Muscle layer of colon (tissue), 2 donors: ENCODE results near the gene TUBB3.

ENCODE experiments used
- H3K27ac ChIP-seq: one replicate; pipeline ENCODE4 v1.7.0; 2013; ENCODE audit warnings: low read depth, mild to moderate bottlenecking, low read length, moderate library complexity
- H3K27me3 ChIP-seq, 2 donors: one replicate each; pipeline ENCODE4 v1.7.0; 2013; ENCODE audit warnings: low read length in 2 of 2, mild to moderate bottlenecking in 2 of 2; ENCODE audit not compliant: insufficient read depth in 2 of 2, control insufficient read depth in 1 of 2
- H3K36me3 ChIP-seq: one replicate; pipeline ENCODE4 v1.7.0; 2013; ENCODE audit warnings: mild to moderate bottlenecking, low read length; ENCODE audit not compliant: insufficient read depth
- H3K4me1 ChIP-seq: one replicate; pipeline ENCODE4 v1.7.0; 2013; ENCODE audit warnings: mild to moderate bottlenecking, low read length; ENCODE audit not compliant: insufficient read depth
- H3K4me3 ChIP-seq, 2 donors: one replicate each; pipeline ENCODE4 v1.7.0; 2013; ENCODE audit warnings: low read length in 2 of 2, low read depth in 1 of 2, mild to moderate bottlenecking in 1 of 2, moderate library complexity in 1 of 2
- H3K9ac ChIP-seq: one replicate; pipeline ENCODE4 v1.7.0; 2013; ENCODE audit warnings: low read length
- H3K9me3 ChIP-seq: one replicate; pipeline ENCODE4 v1.7.0; 2013; ENCODE audit warnings: mild to moderate bottlenecking, low read length
- donor health status: abdominal sarcoma.
- donor health status: Adenocarcinoma of cecum.

TUBB3 gene

DNA sequence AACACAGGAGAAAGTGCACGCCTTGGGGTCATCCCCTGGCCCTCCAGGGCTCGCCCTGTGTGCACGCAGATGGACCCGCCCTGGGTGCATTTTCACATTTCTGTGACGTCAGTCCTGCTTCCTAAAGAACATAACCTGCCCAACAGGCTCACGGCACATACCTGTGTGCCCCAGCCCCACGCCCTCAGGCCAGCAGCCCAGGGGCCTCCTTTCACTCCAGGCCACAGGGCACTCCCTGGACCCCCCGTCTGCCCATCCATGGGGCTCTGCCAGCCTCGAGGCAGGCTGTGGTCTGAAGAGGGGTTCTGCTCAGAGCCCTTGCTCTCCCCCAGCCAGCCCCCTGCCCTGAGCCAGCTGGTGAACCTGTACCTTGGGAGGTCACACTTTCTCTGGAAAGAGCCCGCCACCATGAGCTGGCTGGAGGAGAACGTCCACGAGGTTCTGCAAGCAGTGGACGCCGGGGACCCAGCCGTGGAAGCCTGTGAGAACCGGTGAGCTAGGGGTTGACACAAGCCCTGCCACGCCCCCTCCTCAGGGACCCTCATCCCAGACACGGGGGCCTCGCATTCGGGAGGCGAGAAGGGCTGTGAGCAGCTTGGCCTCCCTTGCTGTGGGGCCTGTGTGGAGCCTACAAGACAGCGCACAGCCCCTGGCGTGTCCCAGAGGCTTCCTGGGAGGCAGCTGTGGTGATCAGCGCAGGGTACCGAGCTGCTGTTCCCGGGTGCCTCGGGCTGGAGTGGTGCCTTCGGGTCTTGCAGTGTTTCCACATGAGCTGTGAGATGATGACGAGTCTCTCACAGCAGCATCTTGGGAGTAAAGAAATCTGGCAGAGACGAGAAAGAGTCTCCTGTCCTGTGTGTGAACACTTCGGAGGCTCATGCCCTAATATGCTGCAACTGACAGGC is 18.3 kb upstream of the TUBB3 start:
- Histone ChIP-seq H3K9ac (no peak overlapping the region), H3K4me1 (no peaks in the 10 kb centered on the region), H3K4me3 (no peak overlapping the region), H3K9me3 (no peaks in the 10 kb centered on the region), H3K27me3 (no peaks in the 10 kb centered on the region), H3K27ac (no peak overlapping the region), H3K36me3 (peaks cover 50% of the 10 kb centered on the region)

DNA sequence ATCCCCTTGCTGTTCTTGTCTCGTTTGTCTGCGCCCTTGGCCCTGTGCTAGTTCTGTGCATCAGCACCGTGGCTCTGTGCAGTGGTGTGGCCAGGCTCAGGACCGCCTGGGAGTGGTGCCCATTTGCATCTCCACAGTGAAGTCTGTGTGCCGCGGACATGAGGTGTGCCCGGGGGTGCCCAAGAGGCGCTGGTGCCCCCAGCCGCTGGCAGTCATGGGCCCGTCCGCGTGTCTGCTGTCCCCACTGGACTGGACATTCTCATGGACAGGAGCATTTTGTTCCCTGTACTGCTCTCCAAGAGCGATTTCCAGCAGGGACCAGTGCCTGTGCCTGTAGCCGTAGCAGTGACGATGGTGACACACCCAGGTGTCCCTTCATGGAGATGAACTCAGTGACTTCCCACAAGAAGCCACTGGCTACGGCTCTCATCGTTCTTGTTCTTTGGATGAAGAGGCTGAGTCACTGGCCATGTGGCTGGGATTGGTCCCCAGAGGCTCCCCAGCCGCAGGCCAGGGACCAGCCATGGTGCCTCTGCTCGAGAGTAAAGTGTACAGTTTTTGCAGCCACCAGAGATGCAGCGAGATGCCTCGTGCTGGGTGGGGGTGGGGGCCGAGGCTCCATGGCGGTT is 17.5 kb upstream of the TUBB3 start:
- Histone ChIP-seq H3K9ac (no peak overlapping the region), H3K4me1 (no peaks in the 10 kb centered on the region), H3K9me3 (no peaks in the 10 kb centered on the region), H3K4me3 (no peak overlapping the region), H3K27ac (no peak overlapping the region), H3K36me3 (peaks cover 45% of the 10 kb centered on the region), H3K27me3 (no peaks in the 10 kb centered on the region)

DNA sequence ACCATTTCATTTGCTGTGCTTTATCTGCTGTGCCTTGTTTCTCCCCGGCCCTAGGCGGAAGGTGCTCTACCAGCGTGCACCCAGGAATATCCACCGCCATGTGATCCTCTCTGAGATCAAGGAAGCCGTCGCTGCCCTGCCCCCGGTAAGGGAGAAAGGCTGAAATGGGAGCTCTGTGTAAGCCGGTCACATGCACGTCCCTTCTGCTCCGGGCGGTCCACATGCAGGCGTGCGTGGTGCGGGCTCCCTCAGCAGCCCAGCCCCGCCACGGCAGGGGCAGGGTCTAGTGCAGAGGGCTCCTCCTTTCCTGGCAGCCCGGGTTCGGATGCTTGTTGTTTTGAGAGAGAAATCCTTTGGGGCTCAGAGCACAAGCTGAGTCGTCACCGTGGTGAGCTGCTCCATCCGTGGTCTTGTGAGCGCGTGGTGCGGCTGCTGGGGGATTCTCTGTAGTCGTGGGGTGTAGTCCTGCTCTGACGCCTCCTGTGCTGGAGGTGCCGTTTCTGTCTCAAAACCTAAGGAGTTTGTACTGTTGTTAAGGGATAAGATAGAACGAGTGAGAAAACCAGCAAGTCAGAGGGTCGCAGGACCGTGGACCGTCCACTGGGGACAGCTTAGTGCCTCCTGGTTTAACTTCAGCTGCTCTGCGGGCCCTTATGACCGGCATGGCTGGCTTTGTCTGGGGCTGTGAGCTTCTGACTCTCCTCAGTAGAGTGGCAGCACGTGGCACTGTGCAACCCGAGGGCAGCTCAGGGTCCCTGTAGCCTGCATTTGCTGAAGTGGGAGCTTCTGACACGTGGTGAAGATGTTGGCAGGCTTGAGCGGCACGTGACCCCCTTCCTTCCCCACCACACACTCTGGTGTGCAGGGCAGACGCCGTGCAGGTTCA is 16.8 kb upstream of the TUBB3 start:
- H3K27me3 ChIP-seq: no peaks in the 10 kb centered on the region
- no peak overlapping the region for H3K4me3 ChIP-seq
- H3K9ac ChIP-seq: no peak overlapping the region
- no peak overlapping the region for H3K27ac ChIP-seq
- H3K36me3 ChIP-seq: peaks cover 46% of the 10 kb centered on the region
- H3K4me1 ChIP-seq: no peaks in the 10 kb centered on the region
- H3K9me3 ChIP-seq: no peaks in the 10 kb centered on the region

GRCh38 chr16:89907055-89907814 is 15.9 kb upstream of the TUBB3 start:
- no peaks in the 10 kb centered on the region for H3K27me3 ChIP-seq
- peaks cover 47% of the 10 kb centered on the region for H3K36me3 ChIP-seq
- no peaks in the 10 kb centered on the region for H3K9me3 ChIP-seq
- H3K4me1 ChIP-seq: no peaks in the 10 kb centered on the region
- no peak overlapping the region for H3K4me3 ChIP-seq
- H3K9ac ChIP-seq: no peak overlapping the region
- no peak overlapping the region for H3K27ac ChIP-seq

- no peaks in the 10 kb centered on the region for H3K9me3 ChIP-seq
- no peak overlapping the region for H3K4me3 ChIP-seq
- peaks cover 47% of the 10 kb centered on the region for H3K36me3 ChIP-seq
- H3K27me3 ChIP-seq: no peaks in the 10 kb centered on the region
- H3K9ac ChIP-seq: no peak overlapping the region
- H3K27ac ChIP-seq: no peak overlapping the region
- H3K4me1 ChIP-seq: no peaks in the 10 kb centered on the region
These were observed 14.9 kb upstream of the TUBB3 start for GRCh38 chr16:89908236-89908635.

DNA sequence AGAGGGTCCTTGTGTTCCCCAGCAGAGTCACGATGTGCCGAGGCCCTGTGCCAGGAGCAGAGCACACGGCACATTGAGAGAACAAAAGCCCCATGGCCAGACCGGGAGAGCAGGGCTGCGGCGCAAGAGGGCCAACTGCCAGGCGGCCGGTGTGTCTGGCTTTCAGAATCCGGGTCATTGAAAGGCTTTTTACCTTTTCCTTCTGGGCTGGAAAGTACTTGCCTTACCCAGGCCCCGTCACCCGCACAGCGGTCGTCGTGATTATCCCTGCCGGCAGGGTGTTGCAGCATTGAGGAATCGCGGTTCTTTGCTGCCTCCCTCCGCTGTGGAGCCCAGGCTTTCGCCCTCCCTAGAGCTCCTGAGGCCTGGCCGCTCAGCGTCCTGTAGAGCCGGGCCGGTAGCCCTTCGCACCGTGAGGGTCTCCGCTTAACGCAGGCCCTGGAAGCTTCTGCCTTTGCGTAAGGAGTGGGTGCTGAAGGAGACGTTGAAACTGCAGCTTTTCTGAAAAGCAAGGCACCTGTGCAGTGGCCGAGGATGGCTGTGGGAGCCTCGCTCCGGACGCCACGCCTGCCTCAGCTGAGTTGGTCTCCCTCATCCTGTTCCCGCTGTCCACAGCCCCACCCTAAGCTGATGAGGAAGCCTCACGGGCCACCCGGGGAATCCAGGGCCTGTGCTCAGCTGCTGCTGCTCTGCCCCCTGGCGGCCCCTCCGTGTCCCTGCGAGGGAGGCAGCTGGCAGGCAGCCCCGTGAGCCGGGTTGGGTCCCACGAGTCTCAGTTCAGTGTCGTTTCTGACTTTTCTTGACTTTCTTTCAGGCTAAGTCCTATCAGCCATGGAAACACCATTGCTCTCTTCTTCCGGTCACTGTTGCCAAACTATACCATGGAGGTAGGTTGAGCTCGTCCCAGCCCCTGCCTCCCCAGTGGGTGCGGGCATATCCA is 13.1 kb upstream of the TUBB3 start:
- Histone ChIP-seq H3K4me1 (no peaks in the 10 kb centered on the region), H3K9ac (no peak overlapping the region), H3K27me3 (no peaks in the 10 kb centered on the region), H3K36me3 (peaks cover 44% of the 10 kb centered on the region), H3K4me3 (no peak overlapping the region), H3K27ac (no peak overlapping the region), H3K9me3 (no peaks in the 10 kb centered on the region)

DNA sequence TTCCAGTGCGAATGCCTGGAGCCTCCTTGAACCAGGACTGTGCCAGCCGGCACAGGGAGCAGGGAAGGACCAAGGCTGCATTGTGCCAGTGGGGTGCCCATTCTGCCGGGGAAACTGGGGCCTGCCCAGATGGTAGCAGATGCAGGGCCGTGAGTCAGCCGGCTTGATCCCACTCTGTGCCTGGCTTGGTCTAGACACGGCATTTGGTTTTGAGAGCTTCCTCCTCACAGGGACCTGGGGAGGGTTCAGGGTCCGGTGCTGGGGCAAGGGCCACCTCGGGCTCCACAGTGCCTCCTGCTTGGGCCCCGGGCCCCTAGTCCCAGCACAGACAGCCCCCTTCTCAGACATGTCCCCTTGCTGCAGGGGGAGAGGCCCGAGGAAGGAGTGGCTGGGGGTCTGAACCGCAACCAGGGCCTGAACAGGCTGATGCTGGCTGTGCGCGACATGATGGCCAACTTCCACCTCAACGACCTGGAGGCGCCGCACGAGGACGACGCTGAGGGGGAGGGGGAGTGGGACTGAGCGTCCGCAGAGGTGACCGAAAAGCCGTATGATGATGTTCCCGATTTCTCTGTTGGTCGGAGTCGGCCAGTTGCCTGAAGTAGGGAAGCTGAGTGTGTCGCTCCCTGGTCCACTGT is 12.3 kb upstream of the TUBB3 start:
- Histone ChIP-seq H3K36me3 (peaks cover 36% of the 10 kb centered on the region), H3K9ac (no peak overlapping the region), H3K4me1 (no peaks in the 10 kb centered on the region), H3K9me3 (no peaks in the 10 kb centered on the region), H3K4me3 (no peak overlapping the region), H3K27ac (no peak overlapping the region), H3K27me3 (no peaks in the 10 kb centered on the region)

GRCh38 chr16:89911375-89911774 is 11.8 kb upstream of the TUBB3 start:
- Histone ChIP-seq H3K9me3 (no peaks in the 10 kb centered on the region), H3K9ac (no peak overlapping the region), H3K4me3 (no peak overlapping the region), H3K4me1 (no peaks in the 10 kb centered on the region), H3K27me3 (no peaks in the 10 kb centered on the region), H3K27ac (no peak overlapping the region), H3K36me3 (peaks cover 30% of the 10 kb centered on the region)

DNA sequence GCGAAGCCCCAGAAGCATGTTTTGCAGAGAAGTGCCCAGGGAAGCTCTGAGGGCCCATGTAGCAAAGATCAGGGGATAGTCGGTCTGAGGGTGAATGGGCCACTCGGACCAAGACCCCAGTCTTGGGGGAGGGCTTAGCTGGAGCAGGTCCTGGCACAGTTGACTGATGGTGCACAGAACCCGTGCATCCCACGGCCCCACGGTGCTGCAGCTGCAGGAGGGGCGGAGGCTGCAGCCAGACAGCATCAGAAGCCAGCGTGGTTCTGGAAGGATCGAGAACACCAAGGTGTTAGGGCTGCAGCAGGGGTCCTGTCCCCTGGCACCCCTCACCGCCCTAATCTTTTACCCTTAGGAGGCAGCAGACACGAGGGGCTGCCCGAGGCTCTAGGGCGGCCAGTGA is 11.0 kb upstream of the TUBB3 start:
- H3K27ac ChIP-seq: no peak overlapping the region
- H3K36me3 ChIP-seq: peaks cover 23% of the 10 kb centered on the region
- no peaks in the 10 kb centered on the region for H3K27me3 ChIP-seq
- H3K4me3 ChIP-seq: no peak overlapping the region
- H3K4me1 ChIP-seq: no peaks in the 10 kb centered on the region
- no peak overlapping the region for H3K9ac ChIP-seq
- H3K9me3 ChIP-seq: no peaks in the 10 kb centered on the region

GRCh38 chr16:89912627-89913026 is 10.5 kb upstream of the TUBB3 start:
- Histone ChIP-seq H3K4me3 (no peak overlapping the region), H3K9ac (no peak overlapping the region), H3K4me1 (peaks cover 2% of the 10 kb centered on the region), H3K27ac (no peak overlapping the region), H3K27me3 (no peaks in the 10 kb centered on the region), H3K36me3 (peaks cover 22% of the 10 kb centered on the region), H3K9me3 (no peaks in the 10 kb centered on the region)
